ENCODE data around the gene TASP1.
"Not testable (repeated sequence)": the region's sequence is repeated elsewhere in the genome, so short reads cannot be mapped to it uniquely, and the experiment has no call there.

TASP1 gene

GRCh38 chr20:13493143-13493542, 145.6 kb downstream of the TASP1 start:
- no peak for DNase-seq (ENCODE audit: low read depth in 3 of 3)

GRCh38 chr20:13492001-13492481, 146.7 kb downstream of the TASP1 start:
- no peak for DNase-seq (ENCODE audit: low read depth in 3 of 3)

GRCh38 chr20:13487202-13487601, 151.5 kb downstream of the TASP1 start:
- no peak for DNase-seq (ENCODE audit: low read depth in 3 of 3)

- no peak for DNase-seq (ENCODE audit: low read depth in 3 of 3)
These were observed 152.0 kb downstream of the TASP1 start for GRCh38 chr20:13486694-13487093.

- no peak for DNase-seq (ENCODE audit: low read depth in 3 of 3)
These were observed 153.2 kb downstream of the TASP1 start for GRCh38 chr20:13485576-13485975.

- not testable (repeated sequence) for DNase-seq (ENCODE audit: low read depth in 3 of 3)
These were observed 153.7 kb downstream of the TASP1 start for GRCh38 chr20:13485019-13485418.

- not testable (repeated sequence) for DNase-seq (ENCODE audit: low read depth in 3 of 3)
These were observed 155.3 kb downstream of the TASP1 start for GRCh38 chr20:13483472-13483871.

- no peak for DNase-seq (ENCODE audit: low read depth in 3 of 3)
These were observed 160.4 kb downstream of the TASP1 start for GRCh38 chr20:13478366-13478765.

GRCh38 chr20:13474467-13474866, 164.3 kb downstream of the TASP1 start:
- DNase-seq (ENCODE audit: low read depth in 3 of 3): no peak

GRCh38 chr20:13469262-13469661, 169.5 kb downstream of the TASP1 start:
- no peak for DNase-seq (ENCODE audit: low read depth in 3 of 3)

GRCh38 chr20:13468166-13468565, 170.6 kb downstream of the TASP1 start:
- DNase-seq (ENCODE audit: low read depth in 3 of 3): no peak

- DNase-seq (ENCODE audit: low read depth in 3 of 3): no peak
These were observed 174.0 kb downstream of the TASP1 start for GRCh38 chr20:13464702-13465101.

GRCh38 chr20:13461849-13462458, 176.8 kb downstream of the TASP1 start:
- no peak for DNase-seq (ENCODE audit: low read depth in 3 of 3)

- DNase-seq (ENCODE audit: low read depth in 3 of 3): no peak
These were observed 179.8 kb downstream of the TASP1 start for GRCh38 chr20:13458860-13459451.

- DNase-seq (ENCODE audit: low read depth in 3 of 3): no peak
These were observed 181.2 kb downstream of the TASP1 start for GRCh38 chr20:13457487-13457886.

GRCh38 chr20:13455713-13456112, 183.0 kb downstream of the TASP1 start:
- no peak for DNase-seq (ENCODE audit: low read depth in 3 of 3)

- DNase-seq (ENCODE audit: low read depth in 3 of 3): no peak
These were observed 185.4 kb downstream of the TASP1 start for GRCh38 chr20:13453367-13453766.

GRCh38 chr20:13452470-13453124, 186.1 kb downstream of the TASP1 start:
- DNase-seq (ENCODE audit: low read depth in 3 of 3): no peak

GRCh38 chr20:13449868-13450434, 188.8 kb downstream of the TASP1 start:
- DNase-seq (ENCODE audit: low read depth in 3 of 3): no peak

GRCh38 chr20:13447385-13448180, 191.1 kb downstream of the TASP1 start:
- DNase-seq (ENCODE audit: low read depth in 3 of 3): no peak

GRCh38 chr20:13443690-13444089, 195.0 kb downstream of the TASP1 start:
- no peak for DNase-seq (ENCODE audit: low read depth in 3 of 3)

- DNase-seq (ENCODE audit: low read depth in 3 of 3): no peak
These were observed 195.7 kb downstream of the TASP1 start for GRCh38 chr20:13442986-13443385.

Data from stimulated activated CD4-positive, alpha-beta T cell treated with anti-CD3 and anti-CD28 coated beads, TNF-alpha, amount 100 ng/mL, for 4 hours (primary cell).